ENCODE results near the gene CEP41.

The CEP41 gene

GRCh38 chr7:130415006-130415405 lies 25.8 kb downstream of the CEP41 start:
- peak in 1 of 2 donors; percentile 4 for DNase-seq

- no peak for DNase-seq
Observed at GRCh38 chr7:130413201-130413600, 27.6 kb downstream of the CEP41 start.

- DNase-seq = no peak
Observed at GRCh38 chr7:130410868-130411541, 29.8 kb downstream of the CEP41 start.

GRCh38 chr7:130409712-130410072 lies 31.1 kb downstream of the CEP41 start:
- DNase-seq = no peak

- no peak for DNase-seq
Observed at GRCh38 chr7:130409067-130409711, 31.6 kb downstream of the CEP41 start.

- DNase-seq = no peak
Observed at GRCh38 chr7:130405003-130405402, 35.8 kb downstream of the CEP41 start.

GRCh38 chr7:130401578-130401977 lies 39.2 kb downstream of the CEP41 start:
- no peak for DNase-seq

- DNase-seq = no peak
Observed at GRCh38 chr7:130401101-130401500, 39.7 kb downstream of the CEP41 start.

- DNase-seq = no peak
Observed at GRCh38 chr7:130400120-130400572, 40.7 kb downstream of the CEP41 start.

- DNase-seq = no peak
Observed at GRCh38 chr7:130398526-130399090, 42.2 kb downstream of the CEP41 start.

GRCh38 chr7:130397758-130398073 lies 43.1 kb downstream of the CEP41 start:
- no peak for DNase-seq

- no peak for DNase-seq
Observed at GRCh38 chr7:130397051-130397757, 43.6 kb downstream of the CEP41 start.

- DNase-seq = no peak
Observed at GRCh38 chr7:130396109-130396508, 44.7 kb downstream of the CEP41 start.

- no peak for DNase-seq
Observed at GRCh38 chr7:130395421-130395820, 45.4 kb downstream of the CEP41 start.

GRCh38 chr7:130394421-130395195 lies 46.2 kb downstream of the CEP41 start:
- DNase-seq = peak in 1 of 2 donors; percentile 45

GRCh38 chr7:130393841-130394411 lies 46.9 kb downstream of the CEP41 start:
- no peak for DNase-seq

- DNase-seq = no peak
Observed at GRCh38 chr7:130393101-130393561, 47.7 kb downstream of the CEP41 start.

- DNase-seq = no peak
Observed at GRCh38 chr7:130390486-130390885, 50.3 kb downstream of the CEP41 start.

GRCh38 chr7:130388671-130389070 lies 52.1 kb downstream of the CEP41 start:
- DNase-seq = no peak

GRCh38 chr7:130387628-130388403 lies 53.0 kb downstream of the CEP41 start:
- DNase-seq = no peak

GRCh38 chr7:130387306-130387627 lies 53.5 kb downstream of the CEP41 start:
- no peak for DNase-seq

GRCh38 chr7:130386876-130387275 lies 53.9 kb downstream of the CEP41 start:
- DNase-seq = no peak

Data from CD4-positive, alpha-beta T cell treated with Interferon alpha-2 for 1 hour (primary cell).